ENCODE measurements around the gene TSPEAR.

- TF ChIP-seq CTCF (IDR thresholded peaks at IDR 0.05; ENCODE audit: low read depth, low read length) (no peak), POLR2A (IDR thresholded peaks at IDR 0.05; ENCODE audit: extremely low read depth, insufficient read length) (no peak), MAX (IDR thresholded peaks at IDR 0.05; ENCODE audit: low read depth, low read length) (no peak)
Measured at GRCh38 chr21:44478801-44479167, 232.6 kb downstream of the TSPEAR start.

Measured in NB4 (cell line).